Measurements from ENCODE around the gene IKZF1. TPM values are rescaled to one million over a fixed set of nuclear protein-coding genes. Genes with fewer than 3 reads are reported as not detected.

The IKZF1 gene
- total and polyA plus RNA-seq, 2 of the 13 experiments (the other 11 are each of a cell fraction or from before 2014, with no cell fraction given) = not detected

DNA sequence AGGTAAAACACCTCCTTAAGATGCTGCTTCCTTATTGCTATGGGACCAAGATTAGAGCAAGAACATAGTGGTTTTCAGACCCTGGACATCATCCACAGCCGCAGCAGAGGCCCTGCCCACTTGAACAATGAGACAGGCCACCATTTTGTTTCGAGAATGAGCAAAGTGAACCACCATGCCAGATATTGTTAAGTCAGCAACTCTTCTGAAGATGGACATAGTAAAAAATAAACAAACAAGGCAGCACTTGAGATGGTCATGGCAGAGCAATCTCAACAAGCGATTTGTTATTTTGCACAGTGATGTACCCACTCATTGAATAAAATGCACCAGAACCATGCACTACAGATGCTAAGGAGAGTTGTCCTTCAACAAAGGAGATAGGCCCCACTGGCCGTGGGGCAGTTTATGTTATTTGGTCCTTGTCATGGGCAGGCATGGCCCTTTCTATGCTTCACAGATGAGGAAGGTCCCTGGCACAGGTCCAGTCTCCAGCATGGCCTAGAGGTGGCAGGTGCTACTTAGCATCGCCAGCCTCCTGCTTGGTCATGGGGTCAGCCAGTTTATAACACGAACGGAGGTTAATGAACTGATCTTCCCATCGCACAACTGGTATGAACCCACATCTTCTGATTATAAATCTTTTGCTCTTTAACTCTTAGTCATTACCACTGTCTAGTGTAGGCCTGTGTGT, 44.1 kb downstream of the IKZF1 start:
- Histone ChIP-seq H4K20me1 (ENCODE audit: insufficient read depth, low read length) (no peaks in the 10 kb centered on the region), H3K36me3 (replicated peaks in 1 of 2; ENCODE audit: control insufficient read depth in 1 of 2, insufficient read depth in 2 of 2, low read length in 2 of 2) (no peaks in the 10 kb centered on the region), H3K9ac (ENCODE audit: insufficient read depth, low read depth, low read length) (no peak overlapping the region), H3K9me3 (ENCODE audit: low read length) (no peaks in the 10 kb centered on the region), H3K4me1 (ENCODE audit: insufficient read depth, low read length) (no peaks in the 10 kb centered on the region), H3K79me2 (ENCODE audit: insufficient read depth, low read length) (no peaks in the 10 kb centered on the region), H3K4me3 (replicated peaks in 1 of 3; ENCODE audit: insufficient read depth in 1 of 3, low read depth in 2 of 3, low read length in 3 of 3) (no peak overlapping the region), H3K27ac (ENCODE audit: extremely low read length, insufficient read depth, low read length) (no peak overlapping the region), H3K4me2 (ENCODE audit: low read depth, low read length) (no peak overlapping the region), H3K27me3 (ENCODE audit: control insufficient read depth in 1 of 2, insufficient read depth in 2 of 2, low read length in 2 of 2) (peaks cover 2 to 28% of the 10 kb centered on the region in 2 experiments), H2AFZ (ENCODE audit: low read length) (no peak overlapping the region)
- no TSS peak for BruUV-seq (replicated peaks)
- no peak for ATAC-seq
- FAIRE-seq = no peak
- ChIA-PET POLR2A (no interaction called here), CTCF (ENCODE audit: low intra/inter-chr PET ratio, low total read pairs) (no interaction called here)
- intact Hi-C loops (cut with micrococcal nuclease; ENCODE audit: unreplicated experiment) (no loop called here), in situ Hi-C loops (cut with HindIII; ENCODE audit: extremely low pct_ligation_motif_present, low pct_unique_long_range_greater_than_20kb) (no loop called here)
- TF ChIP-seq EP300 (IDR thresholded peaks at IDR 0.05; ENCODE audit: low read depth in 2 of 2, low read length in 2 of 2) (no peak), EP300 (CRISPR knock-in tag; IDR thresholded peaks at IDR 0.05; ENCODE audit: borderline replicate concordance) (no peak), MAFK (conservative IDR thresholded peaks at IDR 0.05 in 1 of 2, IDR thresholded peaks at IDR 0.05 in 1 of 2; ENCODE audit: low read length in 2 of 2) (peak; percentile 35 to 63; a peak in 2 of 4 replicates), MAFF (IDR thresholded peaks at IDR 0.05; ENCODE audit: low read depth, low read length) (peak; percentile 43; the same call in 1 of the 2 replicates)
- no peak for DNase-seq (ENCODE audit: low spot score)
- 11% methylated on average over 6 of the region's 8 CpGs for WGBS (ENCODE audit: low lambda C conversion rate)

DNA sequence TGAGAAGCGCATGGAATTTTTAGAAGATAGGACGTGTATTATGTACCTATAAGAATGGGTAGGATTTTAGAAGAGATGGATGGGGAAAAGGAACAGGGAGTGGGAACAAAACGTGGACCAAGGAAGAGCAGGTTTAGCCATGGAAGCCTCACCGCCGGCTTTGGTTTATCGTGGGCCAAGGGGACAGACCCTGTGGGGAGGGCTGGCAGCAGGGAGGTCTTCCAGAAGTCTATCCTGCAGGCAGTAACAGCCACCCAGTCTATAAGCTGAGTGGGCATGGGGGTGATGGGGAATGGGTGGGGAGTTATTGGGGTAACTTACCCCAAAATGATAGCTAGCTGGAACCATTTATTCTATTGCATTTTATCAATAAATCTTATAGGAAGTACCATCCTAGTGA, 44.9 kb downstream of the IKZF1 start:
- no peak overlapping the region for H3K27ac ChIP-seq (ENCODE audit: extremely low read length, insufficient read depth, low read length)
- POLR2A ChIA-PET = no interaction called here
- ATAC-seq = no peak
- TF ChIP-seq BRCA1 (CRISPR knock-in tag; IDR thresholded peaks at IDR 0.05) = no peak
- no peak for TF ChIP-seq NRL (CRISPR knock-in tag; IDR thresholded peaks at IDR 0.05; ENCODE audit: borderline replicate concordance)
- TF ChIP-seq ZBTB2 (CRISPR knock-in tag; IDR thresholded peaks at IDR 0.05; ENCODE audit: low read depth) = no peak
- TF ChIP-seq ZNF513 (CRISPR knock-in tag; conservative IDR thresholded peaks at IDR 0.05) = no peak
- TF ChIP-seq JARID2 (CRISPR knock-in tag; IDR thresholded peaks at IDR 0.05; ENCODE audit: insufficient replicate concordance) = no peak
- TF ChIP-seq ATF7 (IDR thresholded peaks at IDR 0.05) = no peak
- no peak for TF ChIP-seq ATF7 (CRISPR knock-in tag; IDR thresholded peaks at IDR 0.05)
- no peak for TF ChIP-seq RARG (CRISPR knock-in tag; IDR thresholded peaks at IDR 0.05; ENCODE audit: low read depth)
- H3K79me2 ChIP-seq (ENCODE audit: insufficient read depth, low read length) = no peaks in the 10 kb centered on the region
- BruUV-seq (replicated peaks) = no TSS peak
- H3K4me1 ChIP-seq (ENCODE audit: insufficient read depth, low read length) = no peaks in the 10 kb centered on the region
- no peak overlapping the region for H2AFZ ChIP-seq (ENCODE audit: low read length)
- intact Hi-C loops (cut with micrococcal nuclease; ENCODE audit: unreplicated experiment) (no loop called here), in situ Hi-C loops (cut with HindIII; ENCODE audit: extremely low pct_ligation_motif_present, low pct_unique_long_range_greater_than_20kb) (no loop called here)
- no peak for DNase-seq (ENCODE audit: low spot score)
- H3K9ac ChIP-seq (ENCODE audit: insufficient read depth, low read depth, low read length) = no peak overlapping the region
- no peaks in the 10 kb centered on the region for H3K9me3 ChIP-seq (ENCODE audit: low read length)
- CTCF ChIA-PET (ENCODE audit: low intra/inter-chr PET ratio, low total read pairs) = no interaction called here
- no peaks in the 10 kb centered on the region for H4K20me1 ChIP-seq (ENCODE audit: insufficient read depth, low read length)
- 14% methylated on average over 6 of the region's 6 CpGs for WGBS (ENCODE audit: low lambda C conversion rate)
- no peak overlapping the region for H3K4me2 ChIP-seq (ENCODE audit: low read depth, low read length)
- H3K4me3 ChIP-seq (replicated peaks in 1 of 3; ENCODE audit: insufficient read depth in 1 of 3, low read depth in 2 of 3, low read length in 3 of 3) = no peak overlapping the region
- no peaks in the 10 kb centered on the region for H3K36me3 ChIP-seq (replicated peaks in 1 of 2; ENCODE audit: control insufficient read depth in 1 of 2, insufficient read depth in 2 of 2, low read length in 2 of 2)
- no peak for FAIRE-seq
- H3K27me3 ChIP-seq (ENCODE audit: control insufficient read depth in 1 of 2, insufficient read depth in 2 of 2, low read length in 2 of 2) = peaks cover 2 to 28% of the 10 kb centered on the region in 2 experiments
